KG1 (cell line): Measurements from ENCODE around the gene MMP3.

ENCODE experiments used
- DNase-seq: peaks from one replicate; lab custom pipeline; 2025; lab: John Stamatoyannopoulos, UW

Gene MMP3

GRCh38 chr11:102831489-102832440 lies 11.6 kb downstream of the MMP3 start:
- no peak for DNase-seq

- DNase-seq, result no peak
Measured at GRCh38 chr11:102831128-102831488, 12.3 kb downstream of the MMP3 start.

- no peak for DNase-seq
Measured at GRCh38 chr11:102830001-102830727, 13.2 kb downstream of the MMP3 start.

GRCh38 chr11:102829316-102830000 lies 14.0 kb downstream of the MMP3 start:
- no peak for DNase-seq

GRCh38 chr11:102824556-102824955 lies 18.9 kb downstream of the MMP3 start:
- DNase-seq, result no peak

GRCh38 chr11:102819491-102819890 lies 23.9 kb downstream of the MMP3 start:
- DNase-seq, result no peak

- no peak for DNase-seq
Measured at GRCh38 chr11:102813484-102813883, 29.9 kb downstream of the MMP3 start.

- DNase-seq, result no peak
Measured at GRCh38 chr11:102812188-102812587, 31.2 kb downstream of the MMP3 start.

- DNase-seq, result no peak
Measured at GRCh38 chr11:102810950-102811660, 32.3 kb downstream of the MMP3 start.

GRCh38 chr11:102809971-102810370 lies 33.4 kb downstream of the MMP3 start:
- no peak for DNase-seq

GRCh38 chr11:102807921-102808320 lies 35.5 kb downstream of the MMP3 start:
- no peak for DNase-seq

- no peak for DNase-seq
Measured at GRCh38 chr11:102806296-102806695, 37.1 kb downstream of the MMP3 start.

- DNase-seq, result no peak
Measured at GRCh38 chr11:102802341-102802740, 41.1 kb downstream of the MMP3 start.

- no peak for DNase-seq
Measured at GRCh38 chr11:102800767-102801166, 42.6 kb downstream of the MMP3 start.

- no peak for DNase-seq
Measured at GRCh38 chr11:102799681-102800340, 43.6 kb downstream of the MMP3 start.

- DNase-seq, result no peak
Measured at GRCh38 chr11:102798012-102798746, 45.2 kb downstream of the MMP3 start, which contains the start of gene MMP1. Gene MMP1 (minus strand): TSS chr11:102798160. CDS start chr11:102798092, 68 bp downstream.

- DNase-seq, result no peak
Measured at GRCh38 chr11:102794382-102794781, 49.0 kb downstream of the MMP3 start.

- DNase-seq, result no peak
Measured at GRCh38 chr11:102793677-102794290, 49.6 kb downstream of the MMP3 start.

GRCh38 chr11:102792604-102793003 lies 50.8 kb downstream of the MMP3 start:
- DNase-seq, result no peak
